H9 (cell line): ENCODE data around the gene DUOXA2. TPM values are rescaled to one million over a fixed set of nuclear protein-coding genes. Genes with fewer than 3 reads are reported as not detected.

Source experiments
- DNase-seq: peaks from one replicate; pipeline ENCODE4 v3.0.0-alpha.2; 2017
- H2AFZ ChIP-seq: one replicate; pipeline ENCODE4 v1.6.1; 2013; ENCODE audit warnings: mild to moderate bottlenecking, low read length, control low read depth, moderate library complexity
- H2AK5ac ChIP-seq: 2 replicates; pipeline ENCODE4 v1.6.1; 2013; ENCODE audit warnings: low read length, control low read depth, mixed read lengths; ENCODE audit not compliant: insufficient read length
- H2BK120ac ChIP-seq: one replicate; pipeline ENCODE4 v1.6.1; 2013; ENCODE audit warnings: low read depth, mild to moderate bottlenecking, low read length, control low read depth, inconsistent platforms; ENCODE audit not compliant: poor library complexity, severe bottlenecking
- H2BK12ac ChIP-seq: 2 replicates; pipeline ENCODE4 v1.6.1; 2013; ENCODE audit warnings: low read length, control low read depth, mixed read lengths, low read depth; ENCODE audit not compliant: insufficient read length
- H2BK15ac ChIP-seq: 2 replicates; pipeline ENCODE4 v1.6.1; 2013; ENCODE audit warnings: low read depth, low read length, control low read depth
- H2BK20ac ChIP-seq: one replicate; pipeline ENCODE4 v1.6.1; 2013; ENCODE audit warnings: low read depth, mild to moderate bottlenecking, low read length, control low read depth, inconsistent platforms; ENCODE audit not compliant: poor library complexity, severe bottlenecking
- H2BK5ac ChIP-seq: 2 replicates; pipeline ENCODE4 v1.6.1; 2013; ENCODE audit warnings: low read length, control low read depth, mixed read lengths; ENCODE audit not compliant: insufficient read length
- H3K14ac ChIP-seq: 2 replicates; pipeline ENCODE4 v1.6.1; 2013; ENCODE audit warnings: low read length, control low read depth; ENCODE audit not compliant: insufficient read depth
- H3K18ac ChIP-seq: 2 replicates; pipeline ENCODE4 v1.6.1; 2013; ENCODE audit warnings: low read depth, mild to moderate bottlenecking, mixed read lengths, low read length, control low read depth; ENCODE audit not compliant: insufficient read length
- H3K23ac ChIP-seq: 2 replicates; pipeline ENCODE4 v1.6.1; 2013; ENCODE audit warnings: low read length, control low read depth, mixed read lengths, low read depth; ENCODE audit not compliant: insufficient read length
- H3K23me2 ChIP-seq: 2 replicates; pipeline ENCODE4 v1.6.1; 2013; ENCODE audit warnings: low read depth, mild to moderate bottlenecking, mixed read lengths, low read length, control low read depth; ENCODE audit not compliant: insufficient read length, poor library complexity, severe bottlenecking
- H3K27ac ChIP-seq: 2 replicates; pipeline ENCODE4 v1.5.1; 2013; ENCODE audit warnings: low read length, control low read depth, mixed read lengths, low read depth; ENCODE audit not compliant: insufficient read length
- H3K27me3 ChIP-seq: 2 replicates; pipeline ENCODE4 v1.6.1; 2013; ENCODE audit warnings: low read length, control low read depth, inconsistent platforms; ENCODE audit not compliant: insufficient read depth
- H3K4ac ChIP-seq: 2 replicates; pipeline ENCODE4 v1.6.1; 2013; ENCODE audit warnings: low read depth, mild to moderate bottlenecking, control low read depth, inconsistent platforms, low read length, moderate library complexity
- H3K4me1 ChIP-seq: 2 replicates; pipeline ENCODE4 v1.6.1; 2013; ENCODE audit warnings: low read length, control low read depth, inconsistent platforms; ENCODE audit not compliant: insufficient read depth
- H3K4me2 ChIP-seq: 2 replicates; pipeline ENCODE4 v1.6.1; 2013; ENCODE audit warnings: low read length, control low read depth, mixed read lengths; ENCODE audit not compliant: insufficient read length, insufficient read depth
- H3K56ac ChIP-seq: 2 replicates; pipeline ENCODE4 v1.6.1; 2013; ENCODE audit warnings: low read depth, mild to moderate bottlenecking, mixed read lengths, low read length, control low read depth; ENCODE audit not compliant: insufficient read length
- H3K79me1 ChIP-seq: 2 replicates; pipeline ENCODE4 v1.6.1; 2013; ENCODE audit warnings: low read depth, mild to moderate bottlenecking, moderate library complexity, low read length, control low read depth, inconsistent platforms; ENCODE audit not compliant: insufficient read depth, poor library complexity, severe bottlenecking
- H3K79me2 ChIP-seq: 2 replicates; pipeline ENCODE4 v1.6.1; 2013; ENCODE audit warnings: low read length, control low read depth, inconsistent platforms; ENCODE audit not compliant: insufficient read depth
- H3K9ac ChIP-seq: 2 replicates; pipeline ENCODE4 v1.6.1; 2013; ENCODE audit warnings: low read length, control low read depth, mixed read lengths; ENCODE audit not compliant: insufficient read length; ENCODE audit errors: extremely low read depth
- H3K9me3 ChIP-seq: one replicate; pipeline ENCODE4 v1.6.1; 2013; ENCODE audit warnings: low read depth, low read length, inconsistent platforms; ENCODE audit not compliant: control insufficient read depth
- H3T11ph ChIP-seq: one replicate; pipeline ENCODE4 v1.6.1; 2013; ENCODE audit warnings: mild to moderate bottlenecking, low read length, control low read depth, inconsistent platforms
- H4K20me1 ChIP-seq: one replicate; pipeline ENCODE4 v1.6.1; 2013; ENCODE audit not compliant: control insufficient read depth, insufficient read length, insufficient read depth
- H4K5ac ChIP-seq: 2 replicates; pipeline ENCODE4 v1.6.1; 2013; ENCODE audit warnings: low read depth, mild to moderate bottlenecking, mixed read lengths, low read length, control low read depth; ENCODE audit not compliant: insufficient read length
- H4K8ac ChIP-seq: replicated peaks from 2 replicates; pipeline ENCODE4 v1.6.1; 2013; ENCODE audit warnings: low read length, control low read depth, mixed read lengths, low read depth; ENCODE audit not compliant: insufficient read length
- H4K91ac ChIP-seq: 2 replicates; pipeline ENCODE4 v1.6.1; 2013; ENCODE audit warnings: low read depth, mild to moderate bottlenecking, moderate library complexity, mixed read lengths, low read length, control low read depth; ENCODE audit not compliant: insufficient read length
- H3K27ac Mint-ChIP-seq, 3 experiments: 2 replicates in 2 of 3; 3 replicates in 1 of 3; pipeline ENCODE4 v1.8.0; 2020 to 2021; ENCODE audit warnings: mixed read lengths in 3 of 3, mild to moderate bottlenecking in 1 of 3, moderate library complexity in 1 of 3
- H3K27me3 Mint-ChIP-seq: 2 replicates; pipeline ENCODE4 v1.8.0; 2021; ENCODE audit warnings: low read depth, mild to moderate bottlenecking, moderate library complexity, mixed read lengths
- H3K36me3 Mint-ChIP-seq, 3 experiments: 2 replicates in 2 of 3; 3 replicates in 1 of 3; pipeline ENCODE4 v1.8.0; 2020 to 2021; ENCODE audit warnings: low read depth in 3 of 3, mixed read lengths in 3 of 3; ENCODE audit not compliant: insufficient read depth in 1 of 3
- H3K4me1 Mint-ChIP-seq, 2 experiments: 2 replicates each; pipeline ENCODE4 v1.8.0; 2020; ENCODE audit warnings: mixed read lengths in 2 of 2
- H3K4me3 Mint-ChIP-seq, 2 experiments: 2 replicates in 1 of 2; 3 replicates in 1 of 2; pipeline ENCODE4 v1.8.0; 2020 to 2021; ENCODE audit warnings: mild to moderate bottlenecking in 2 of 2, mixed read lengths in 2 of 2, moderate library complexity in 1 of 2
- H3K9me3 Mint-ChIP-seq, 2 experiments: 2 replicates in 1 of 2; 3 replicates in 1 of 2; pipeline ENCODE4 v1.8.0; 2020; ENCODE audit warnings: mild to moderate bottlenecking in 2 of 2, mixed read lengths in 2 of 2, moderate library complexity in 1 of 2
- CTCF ChIP-seq: fragments of 200-600 bp; sonication (generic); conservative IDR thresholded peaks from 3 replicates; pipeline ENCODE4 v1.8.0; 2021; ENCODE audit warnings: antibody characterized with exemption, mild to moderate bottlenecking
- WGBS: extraction: QIAGEN DNeasy Blood & Tissue Kit; methylation state at CpG from one replicate; pipeline ENCODE4 v1.1.7; 2013; ENCODE audit warnings: missing lambda C conversion rate, low lambda C conversion rate, mixed read lengths; ENCODE audit not compliant: insufficient read length; ENCODE audit errors: extremely low coverage; 5-methylcytosine and 5-hydroxymethylcytosine counted together
- total RNA-seq: library from RNA; stranded (reverse); gene quantifications from 2 replicates; pipeline ENCODE4 v1.2.1, GENCODE V29; 2021

Gene DUOXA2
- total RNA-seq, 1 experiment from 2014 or later = not detected

- H2BK12ac ChIP-seq = no peak overlapping the region
- H3K9ac ChIP-seq = no peak overlapping the region
- Mint-ChIP-seq H3K27me3 (peaks cover 37% of the 10 kb centered on the region), H3K27ac (no peak overlapping the region), H3K36me3 (no peaks in the 10 kb centered on the region), H3K4me3 (no peak overlapping the region), H3K4me1 (peaks cover 3 to 6% of the 10 kb centered on the region in 2 experiments; a peak in 2 of 4 replicates), H3K9me3 (no peaks in the 10 kb centered on the region; a peak in 1 of 5 replicates)
- no CpG with 5 or more reads among the region's 10 CpGs for WGBS
- H3K4ac ChIP-seq = no peak overlapping the region
- DNase-seq = no peak
- no peak overlapping the region for H3K4me2 ChIP-seq
- no peak overlapping the region for H2AFZ ChIP-seq
- H3K27me3 ChIP-seq = peaks cover 12% of the 10 kb centered on the region
- no peak overlapping the region for H3K14ac ChIP-seq
- H4K8ac ChIP-seq = no peak overlapping the region
- no peak overlapping the region for H2BK5ac ChIP-seq
- no peaks in the 10 kb centered on the region for H4K20me1 ChIP-seq
- H3K56ac ChIP-seq = no peak overlapping the region
- H4K5ac ChIP-seq = no peak overlapping the region
- TF ChIP-seq CTCF = no peak
- no peaks in the 10 kb centered on the region; the same call in 1 of the 2 replicates for H3K4me1 ChIP-seq
- no peaks in the 10 kb centered on the region for H3K23me2 ChIP-seq
- H3K9me3 ChIP-seq = no peaks in the 10 kb centered on the region
- no peak overlapping the region for H3K23ac ChIP-seq
- H3K79me2 ChIP-seq = no peaks in the 10 kb centered on the region
- H2BK120ac ChIP-seq = no peak overlapping the region
- no peak overlapping the region for H3T11ph ChIP-seq
- no peak overlapping the region for H3K18ac ChIP-seq
- no peaks in the 10 kb centered on the region for H3K79me1 ChIP-seq
- no peak overlapping the region for H3K27ac ChIP-seq
- no peak overlapping the region for H2BK15ac ChIP-seq
- no peak overlapping the region for H2BK20ac ChIP-seq
- H4K91ac ChIP-seq = no peak overlapping the region
- no peak overlapping the region for H2AK5ac ChIP-seq
Measured at GRCh38 chr15:45140557-45141250, 26.6 kb downstream of the DUOXA2 start.
